ENCODE results near the gene HFE. TPM values are rescaled to one million over a fixed set of nuclear protein-coding genes. Genes with fewer than 3 reads are reported as not detected.

The HFE gene
- total and polyA plus RNA-seq, 2 of the 13 experiments (the other 11 are each of a cell fraction or from before 2014, with no cell fraction given): 3.7 to 6.3 TPM

GRCh38 chr6:26123947-26124780 lies 36.9 kb downstream of the HFE start (continued):
- TF ChIP-seq YEATS4 (CRISPR knock-in tag; IDR thresholded peaks at IDR 0.05; ENCODE audit: borderline replicate concordance): peak; percentile 72
- no peak for TF ChIP-seq SMARCE1 (IDR thresholded peaks at IDR 0.05; ENCODE audit: borderline replicate concordance)
- no peak; the same call in 1 of the 2 replicates for TF ChIP-seq ZNF34 (CRISPR knock-in tag; IDR thresholded peaks at IDR 0.05; ENCODE audit: borderline replicate concordance)
- TF ChIP-seq ATF7-NPFF (CRISPR knock-in tag; IDR thresholded peaks at IDR 0.05; ENCODE audit: low read depth): peak; percentile 83; the same call in 1 of the 2 replicates
- no peak for TF ChIP-seq TCF12 (IDR thresholded peaks at IDR 0.05)
- peak; percentile 10; the same call in 1 of the 2 replicates for TF ChIP-seq TCF12 (CRISPR knock-in tag; IDR thresholded peaks at IDR 0.05)
- TF ChIP-seq ZNF737 (CRISPR knock-in tag; IDR thresholded peaks at IDR 0.05; ENCODE audit: borderline replicate concordance): peak; percentile 85; the same call in 1 of the 2 replicates
- TF ChIP-seq ZNF598 (CRISPR knock-in tag; IDR thresholded peaks at IDR 0.05; ENCODE audit: borderline replicate concordance): peak; percentile 69; the same call in 1 of the 2 replicates
- peak; percentile 48; the same call in 1 of the 2 replicates for TF ChIP-seq SNAI1 (CRISPR knock-in tag; IDR thresholded peaks at IDR 0.05; ENCODE audit: borderline replicate concordance)
- 0 out of 2 replicates have a peak, but pooled peaks have one; percentile 36 for TF ChIP-seq ETS1 (CRISPR knock-in tag; IDR thresholded peaks at IDR 0.05)
- 0 out of 2 replicates have a peak, but pooled peaks have one; percentile 33 for TF ChIP-seq ZNF124 (CRISPR knock-in tag; IDR thresholded peaks at IDR 0.05)
- 0 out of 2 replicates have a peak, but pooled peaks have one; percentile 83 for TF ChIP-seq PAX8 (CRISPR knock-in tag; IDR thresholded peaks at IDR 0.05; ENCODE audit: borderline replicate concordance)
- TF ChIP-seq RAD21 (CRISPR knock-in tag; IDR thresholded peaks at IDR 0.05): peak; percentile 18; the same call in 1 of the 2 replicates
- TF ChIP-seq ZNF121 (CRISPR knock-in tag; IDR thresholded peaks at IDR 0.05): no peak
- no peak; the same call in 1 of the 2 replicates for TF ChIP-seq ZNF558 (CRISPR knock-in tag; IDR thresholded peaks at IDR 0.05; ENCODE audit: borderline replicate concordance)
- TF ChIP-seq ZNF232 (CRISPR knock-in tag; IDR thresholded peaks at IDR 0.05; ENCODE audit: borderline replicate concordance): peak; percentile 79; the same call in 1 of the 2 replicates
- no peak for TF ChIP-seq PAF1 (CRISPR knock-in tag; IDR thresholded peaks at IDR 0.05)
- TF ChIP-seq ZNF891 (CRISPR knock-in tag; IDR thresholded peaks at IDR 0.05): peak; percentile 86
- TF ChIP-seq ZNF549 (CRISPR knock-in tag; IDR thresholded peaks at IDR 0.05): 0 out of 2 replicates have a peak, but pooled peaks have one; percentile 81
- TF ChIP-seq HNRNPH1 (optimal IDR thresholded peaks at IDR 0.05; ENCODE audit: low read depth, low read length): no peak
- no peak for TF ChIP-seq MIER3 (CRISPR knock-in tag; IDR thresholded peaks at IDR 0.05; ENCODE audit: borderline replicate concordance)
- peak; percentile 83 for TF ChIP-seq ZNF883 (CRISPR knock-in tag; IDR thresholded peaks at IDR 0.05; ENCODE audit: not compliant biosample characterization)
- no peak for TF ChIP-seq NR2F1 (CRISPR knock-in tag; IDR thresholded peaks at IDR 0.05)
- TF ChIP-seq, protein P1, sequence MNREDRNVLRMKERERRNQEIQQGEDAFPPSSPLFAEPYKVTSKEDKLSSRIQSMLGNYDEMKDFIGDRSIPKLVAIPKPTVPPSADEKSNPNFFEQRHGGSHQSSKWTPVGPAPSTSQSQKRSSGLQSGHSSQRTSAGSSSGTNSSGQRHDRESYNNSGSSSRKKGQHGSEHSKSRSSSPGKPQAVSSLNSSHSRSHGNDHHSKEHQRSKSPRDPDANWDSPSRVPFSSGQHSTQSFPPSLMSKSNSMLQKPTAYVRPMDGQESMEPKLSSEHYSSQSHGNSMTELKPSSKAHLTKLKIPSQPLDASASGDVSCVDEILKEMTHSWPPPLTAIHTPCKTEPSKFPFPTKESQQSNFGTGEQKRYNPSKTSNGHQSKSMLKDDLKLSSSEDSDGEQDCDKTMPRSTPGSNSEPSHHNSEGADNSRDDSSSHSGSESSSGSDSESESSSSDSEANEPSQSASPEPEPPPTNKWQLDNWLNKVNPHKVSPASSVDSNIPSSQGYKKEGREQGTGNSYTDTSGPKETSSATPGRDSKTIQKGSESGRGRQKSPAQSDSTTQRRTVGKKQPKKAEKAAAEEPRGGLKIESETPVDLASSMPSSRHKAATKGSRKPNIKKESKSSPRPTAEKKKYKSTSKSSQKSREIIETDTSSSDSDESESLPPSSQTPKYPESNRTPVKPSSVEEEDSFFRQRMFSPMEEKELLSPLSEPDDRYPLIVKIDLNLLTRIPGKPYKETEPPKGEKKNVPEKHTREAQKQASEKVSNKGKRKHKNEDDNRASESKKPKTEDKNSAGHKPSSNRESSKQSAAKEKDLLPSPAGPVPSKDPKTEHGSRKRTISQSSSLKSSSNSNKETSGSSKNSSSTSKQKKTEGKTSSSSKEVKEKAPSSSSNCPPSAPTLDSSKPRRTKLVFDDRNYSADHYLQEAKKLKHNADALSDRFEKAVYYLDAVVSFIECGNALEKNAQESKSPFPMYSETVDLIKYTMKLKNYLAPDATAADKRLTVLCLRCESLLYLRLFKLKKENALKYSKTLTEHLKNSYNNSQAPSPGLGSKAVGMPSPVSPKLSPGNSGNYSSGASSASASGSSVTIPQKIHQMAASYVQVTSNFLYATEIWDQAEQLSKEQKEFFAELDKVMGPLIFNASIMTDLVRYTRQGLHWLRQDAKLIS (CRISPR knock-in tag; IDR thresholded peaks at IDR 0.05): peak; percentile 99
- peak; percentile 96; the same call in 1 of the 2 replicates for TF ChIP-seq FIP1L1 (IDR thresholded peaks at IDR 0.05; ENCODE audit: borderline replicate concordance, insufficient read depth, low read depth, low read length)
